GM12874 (cell line): ENCODE measurements around the gene HADHA.

Experiments
- TF ChIP-seq, protein P1 (sequence below): IDR thresholded peaks from 2 replicates; pipeline ENCODE4 v1.5.1; 2011; ENCODE audit warnings: low read depth, mild to moderate bottlenecking, control low read depth, low read length, moderate library complexity; ENCODE audit not compliant: insufficient read depth

Gene HADHA

DNA sequence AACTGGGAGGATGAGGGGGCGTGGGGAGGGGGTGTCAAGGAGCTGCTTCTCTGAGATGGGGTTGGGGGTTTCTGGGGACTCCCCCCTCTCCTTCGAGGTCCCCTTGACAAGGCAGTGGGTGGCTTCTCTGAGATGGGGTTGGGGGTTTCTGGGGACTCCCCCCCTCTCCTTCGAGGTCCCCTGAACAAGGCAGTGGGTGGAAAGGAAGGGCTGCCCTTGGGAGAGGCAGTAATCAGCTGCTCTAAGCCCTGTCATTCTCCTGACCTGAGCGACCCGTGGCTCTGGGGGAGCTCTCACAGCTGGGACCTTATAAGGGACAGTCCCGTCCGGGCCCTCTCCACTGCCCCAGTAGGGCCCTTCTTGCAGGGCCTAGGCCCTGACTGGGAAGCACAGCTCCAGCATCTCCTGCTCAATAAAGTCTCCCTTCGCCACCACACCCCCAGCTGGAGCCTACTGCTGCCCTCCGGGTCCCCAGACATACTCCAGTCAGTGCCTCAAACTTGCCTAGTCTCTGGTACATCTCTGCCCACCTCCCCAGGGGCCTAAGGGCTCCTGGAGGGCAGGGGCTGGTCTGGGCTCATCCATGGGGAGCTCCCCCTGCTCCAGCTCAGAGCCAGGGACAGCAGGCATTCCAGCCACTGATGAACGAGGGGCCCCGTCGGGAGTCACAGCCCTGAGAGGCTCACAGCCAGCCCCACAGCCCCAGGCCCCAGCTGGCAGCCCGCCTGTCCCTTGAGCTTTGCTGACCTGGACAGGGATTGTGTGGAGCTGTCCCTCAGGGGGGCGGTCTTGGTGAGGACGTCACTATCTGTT lies 68.8 kb downstream of the HADHA start:
- TF ChIP-seq, protein P1, sequence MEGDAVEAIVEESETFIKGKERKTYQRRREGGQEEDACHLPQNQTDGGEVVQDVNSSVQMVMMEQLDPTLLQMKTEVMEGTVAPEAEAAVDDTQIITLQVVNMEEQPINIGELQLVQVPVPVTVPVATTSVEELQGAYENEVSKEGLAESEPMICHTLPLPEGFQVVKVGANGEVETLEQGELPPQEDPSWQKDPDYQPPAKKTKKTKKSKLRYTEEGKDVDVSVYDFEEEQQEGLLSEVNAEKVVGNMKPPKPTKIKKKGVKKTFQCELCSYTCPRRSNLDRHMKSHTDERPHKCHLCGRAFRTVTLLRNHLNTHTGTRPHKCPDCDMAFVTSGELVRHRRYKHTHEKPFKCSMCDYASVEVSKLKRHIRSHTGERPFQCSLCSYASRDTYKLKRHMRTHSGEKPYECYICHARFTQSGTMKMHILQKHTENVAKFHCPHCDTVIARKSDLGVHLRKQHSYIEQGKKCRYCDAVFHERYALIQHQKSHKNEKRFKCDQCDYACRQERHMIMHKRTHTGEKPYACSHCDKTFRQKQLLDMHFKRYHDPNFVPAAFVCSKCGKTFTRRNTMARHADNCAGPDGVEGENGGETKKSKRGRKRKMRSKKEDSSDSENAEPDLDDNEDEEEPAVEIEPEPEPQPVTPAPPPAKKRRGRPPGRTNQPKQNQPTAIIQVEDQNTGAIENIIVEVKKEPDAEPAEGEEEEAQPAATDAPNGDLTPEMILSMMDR: no peak

DNA sequence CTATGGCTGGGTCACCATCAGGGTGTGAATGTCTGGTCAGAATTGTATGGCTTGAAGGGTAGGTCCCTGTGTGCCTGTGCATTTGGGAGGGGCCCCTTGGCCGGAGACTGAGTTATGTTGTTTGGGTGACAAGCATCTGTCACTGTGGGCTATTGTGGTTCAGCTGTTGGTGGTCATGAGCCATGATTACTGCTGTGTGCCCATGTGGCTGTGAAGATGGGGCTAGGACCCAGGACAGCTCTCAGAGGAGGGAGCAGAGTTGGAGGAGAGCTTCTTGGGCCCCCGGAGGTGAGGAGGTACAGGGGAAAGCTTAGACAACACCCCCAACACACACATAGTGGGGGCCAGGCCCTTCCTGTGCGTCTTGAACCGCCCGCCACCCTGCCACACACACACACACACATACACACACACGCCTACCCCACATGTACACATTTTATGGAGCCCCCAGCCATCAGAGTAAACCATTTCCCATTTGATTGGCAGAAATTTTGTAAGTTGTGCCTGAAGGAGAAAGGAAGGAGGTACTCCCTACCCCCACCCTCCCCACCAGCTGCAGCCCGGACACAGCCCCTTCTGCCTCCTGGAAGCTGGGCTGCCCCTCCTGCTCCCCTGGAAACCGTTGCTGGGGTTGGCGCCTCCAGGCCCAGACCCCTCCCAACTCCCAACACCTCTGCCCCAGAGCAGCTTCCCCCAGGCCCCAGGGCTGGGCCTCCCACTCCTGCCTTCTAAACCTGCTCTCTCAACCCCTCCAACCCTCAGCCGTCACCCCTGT lies 69.6 kb downstream of the HADHA start:
- TF ChIP-seq, protein P1: no peak

DNA sequence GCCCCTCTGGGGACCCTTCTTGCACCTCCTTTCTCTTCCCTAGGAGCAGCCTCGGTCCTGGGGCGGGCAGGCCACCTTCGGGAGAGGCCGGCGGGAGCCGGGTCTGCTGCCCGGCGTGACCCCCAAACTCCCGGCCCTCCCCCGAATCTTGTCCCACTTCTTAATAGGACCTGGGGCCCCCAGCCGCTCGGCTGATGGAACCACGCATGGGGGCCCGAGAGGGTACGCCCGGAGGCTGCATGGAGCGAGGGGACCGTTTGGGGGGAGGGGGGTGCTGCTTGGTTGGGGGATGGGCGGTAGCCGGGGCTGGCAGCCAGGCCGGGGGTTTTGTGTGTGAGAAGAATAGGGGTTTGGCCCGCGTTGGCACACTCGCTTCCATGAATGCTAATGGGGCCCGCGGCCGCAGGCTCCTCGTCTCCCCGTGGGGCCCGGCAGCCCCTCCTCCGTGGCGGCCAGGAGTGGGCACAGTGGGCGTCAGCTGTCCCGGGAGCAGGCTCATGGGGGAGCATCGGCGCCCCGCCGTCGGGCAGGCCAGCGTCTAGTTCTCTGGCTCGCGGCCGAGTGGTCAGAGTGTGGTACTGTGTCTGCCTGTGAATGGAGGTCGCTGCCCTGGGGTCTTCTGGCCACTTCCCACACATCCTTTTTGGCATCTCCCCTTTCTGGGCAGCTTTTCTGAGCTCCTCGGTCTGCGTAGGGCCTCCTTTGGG lies 70.5 kb downstream of the HADHA start:
- TF ChIP-seq, protein P1: no peak

DNA sequence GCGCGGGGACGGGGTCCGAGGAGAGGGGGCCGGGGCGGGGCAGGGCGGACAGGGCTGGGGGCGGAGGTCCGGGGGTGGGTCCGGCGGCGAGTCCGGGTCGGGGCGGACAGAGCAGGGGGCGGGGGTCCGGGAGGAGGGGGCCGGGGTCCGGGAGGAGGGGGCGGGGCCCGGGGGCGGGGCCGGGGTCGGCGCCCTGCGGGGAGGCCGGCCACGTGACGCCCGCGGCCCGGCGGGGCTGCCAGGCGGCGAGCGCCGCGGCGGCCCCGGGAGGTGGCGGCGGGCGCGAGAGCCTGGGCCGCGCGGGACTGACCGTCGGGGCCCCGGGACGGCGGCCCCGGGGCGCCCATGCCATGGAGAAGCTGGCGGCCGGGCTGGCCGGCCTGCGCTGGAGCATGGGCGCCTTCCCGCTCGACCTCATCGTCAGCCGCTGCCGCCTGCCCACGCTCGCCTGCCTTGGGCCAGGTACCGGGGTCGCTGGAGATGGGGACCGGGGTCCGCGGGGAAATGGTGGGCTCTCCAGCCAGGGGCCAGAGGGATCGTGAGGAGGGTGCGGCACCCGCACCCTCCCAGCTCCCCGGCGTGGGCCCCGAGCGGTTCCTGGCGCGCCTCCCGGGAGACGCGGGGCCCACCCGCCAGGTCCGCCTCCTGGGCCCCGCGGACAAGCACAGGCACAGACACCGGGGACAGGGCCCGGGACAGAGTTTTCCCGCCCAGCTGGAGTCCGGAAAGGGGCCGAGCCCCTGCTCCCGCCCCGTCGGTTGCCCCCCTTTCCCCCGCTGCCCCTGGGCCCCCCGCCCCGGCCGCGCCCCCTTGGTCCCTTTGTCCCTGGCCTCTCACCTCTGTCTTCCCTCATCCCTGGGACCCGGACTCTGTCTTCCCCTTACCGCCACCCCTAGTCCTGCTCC lies 71.3 kb downstream of the HADHA start, which contains the start of gene GAREM2:
Gene GAREM2, plus strand, starts transcription at position 218 of the 905 bp plus-strand sequence. Its CDS starts 133 bp downstream, at position 351.
- TF ChIP-seq, protein P1: no peak

DNA sequence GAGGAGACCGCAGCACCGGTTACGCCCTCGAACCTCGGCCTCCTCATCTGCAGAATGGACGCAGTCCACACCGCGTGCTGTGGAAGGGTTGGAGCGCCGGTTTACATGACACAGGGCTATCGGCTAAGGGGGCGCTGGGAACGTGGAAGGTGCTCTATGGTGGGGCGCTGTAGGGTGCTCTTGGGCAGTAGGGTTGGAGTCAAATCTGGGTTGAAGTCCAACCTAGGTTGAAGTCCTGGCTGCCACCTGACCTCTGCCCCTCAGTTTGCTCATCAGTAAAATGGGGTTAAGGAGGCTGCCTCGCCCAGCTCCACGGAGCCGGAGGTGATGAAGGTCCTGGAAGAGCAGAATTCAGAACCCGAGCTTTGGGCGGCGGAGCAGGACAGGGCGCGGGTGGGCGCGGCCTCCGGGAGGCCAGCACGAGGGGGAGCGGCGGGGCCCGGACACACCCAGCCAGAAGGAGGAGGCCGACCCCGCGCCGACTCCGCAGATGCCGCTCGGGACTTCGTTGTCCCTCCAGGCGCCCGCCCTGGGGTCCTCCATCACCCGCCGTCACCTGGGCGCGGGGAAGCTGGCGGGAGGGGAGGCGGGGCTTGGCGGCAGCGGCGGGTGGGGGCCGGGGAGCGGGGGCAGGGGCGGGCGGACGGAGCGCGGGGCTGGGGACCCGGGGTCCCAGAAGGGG lies 72.1 kb downstream of the HADHA start:
- TF ChIP-seq, protein P1: no peak

DNA sequence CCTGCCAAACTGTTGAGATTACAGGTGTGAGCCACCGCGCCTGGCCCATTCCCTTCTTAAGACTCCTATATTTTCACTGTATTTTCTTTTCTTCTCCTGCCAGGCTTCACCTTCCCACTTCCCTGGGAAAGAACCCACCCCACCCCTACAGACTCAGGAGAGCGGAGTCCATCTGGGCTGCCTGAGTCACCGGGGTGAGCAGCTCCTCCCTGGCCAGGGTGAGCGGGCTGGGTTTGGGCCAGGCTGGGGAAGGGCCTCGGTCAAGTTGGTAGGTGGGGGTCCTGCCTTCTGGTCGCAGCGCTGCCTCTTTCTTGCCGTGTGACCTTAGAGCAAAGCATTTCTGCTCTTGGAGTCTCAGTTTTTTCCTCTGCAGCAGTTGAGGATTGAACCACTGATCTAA lies 73.6 kb downstream of the HADHA start:
- TF ChIP-seq, protein P1: no peak
